ENCODE results near the gene ZNF516. TPM values are rescaled to one million over a fixed set of nuclear protein-coding genes. Genes with fewer than 3 reads are reported as not detected.

ZNF516 gene
- total RNA-seq, 4 donors from 2014 or later, result 11.2 to 27.7 (median 16.6) TPM

GRCh38 chr18:76338088-76338487 lies 157.0 kb downstream of the ZNF516 start:
- DNase-seq (ENCODE audit: low spot score) (no peak), ATAC-seq (ENCODE audit: low FRiP score) (no peak)
- no peak for TF ChIP-seq CTCF (IDR thresholded peaks at IDR 0.05)

GRCh38 chr18:76335859-76336640 lies 159.0 kb downstream of the ZNF516 start:
- no peak for TF ChIP-seq CTCF (IDR thresholded peaks at IDR 0.05)
- DNase-seq (ENCODE audit: low spot score), result no peak
- ATAC-seq (ENCODE audit: low FRiP score), result no peak

GRCh38 chr18:76328140-76328539 lies 166.9 kb downstream of the ZNF516 start:
- no peak for DNase-seq (ENCODE audit: low spot score)
- TF ChIP-seq CTCF (IDR thresholded peaks at IDR 0.05), result no peak
- ATAC-seq (ENCODE audit: low FRiP score), result no peak

GRCh38 chr18:76323891-76324290 lies 171.2 kb downstream of the ZNF516 start:
- TF ChIP-seq CTCF (IDR thresholded peaks at IDR 0.05), result no peak
- ATAC-seq (ENCODE audit: low FRiP score) (no peak), DNase-seq (ENCODE audit: low spot score) (no peak)

- no peak for ATAC-seq (ENCODE audit: low FRiP score)
- no peak for DNase-seq (ENCODE audit: low spot score)
- no peak for TF ChIP-seq CTCF (IDR thresholded peaks at IDR 0.05)
Observed at GRCh38 chr18:76322686-76323085, 172.4 kb downstream of the ZNF516 start.

GRCh38 chr18:76319366-76319765 lies 175.7 kb downstream of the ZNF516 start:
- ATAC-seq (ENCODE audit: low FRiP score) (no peak), DNase-seq (ENCODE audit: low spot score) (no peak)
- no peak for TF ChIP-seq CTCF (IDR thresholded peaks at IDR 0.05)

- no peak for TF ChIP-seq CTCF (IDR thresholded peaks at IDR 0.05)
- DNase-seq (ENCODE audit: low spot score), result no peak
- ATAC-seq (ENCODE audit: low FRiP score), result no peak
Observed at GRCh38 chr18:76318607-76319006, 176.4 kb downstream of the ZNF516 start.
